Breast epithelium (tissue), 4 donors: ENCODE measurements around the gene LRRC4. TPM values are rescaled to one million over a fixed set of nuclear protein-coding genes. Genes with fewer than 3 reads are reported as not detected.

ENCODE experiments used
- DNase-seq, 2 donors: peaks; one replicate each; pipeline ENCODE4 v3.0.0-alpha.2; 2019; ENCODE audit warnings: low spot score in 2 of 2
- H3K27ac ChIP-seq, 2 donors: fragments of 200-600 bp; sonication (generic) in 1 of 2; one replicate each; pipeline ENCODE4 v1.5.1; 2016 to 2019; ENCODE audit warnings: mild to moderate bottlenecking in 1 of 2
- H3K27me3 ChIP-seq, 2 donors: fragments of 200-600 bp; sonication (generic) in 1 of 2; one replicate each; pipeline versions ENCODE4 v1.5.1 to v1.6.0; 2017 to 2019; ENCODE audit warnings: control low read depth in 1 of 2, mild to moderate bottlenecking in 1 of 2
- H3K36me3 ChIP-seq: fragments of 200-600 bp; one replicate; pipeline ENCODE4 v1.5.1; 2019
- H3K4me1 ChIP-seq, 2 donors: fragments of 200-600 bp; sonication (generic); one replicate each; pipeline ENCODE4 v1.5.1; 2016 to 2019; ENCODE audit warnings: control low read depth in 1 of 2
- H3K4me3 ChIP-seq, 3 donors: fragments of 200-600 bp; sonication (generic); 1 replicate in 2 of 3; 2 replicates in 1 of 3; pipeline ENCODE4 v1.5.1; 2016 to 2019; ENCODE audit warnings: mild to moderate bottlenecking in 3 of 3, moderate library complexity in 2 of 3
- H3K9me3 ChIP-seq, 2 donors: fragments of 200-600 bp; sonication (generic) in 1 of 2; one replicate each; pipeline ENCODE4 v1.5.1; 2016 to 2019; ENCODE audit warnings: control low read depth in 1 of 2
- CTCF ChIP-seq, 3 donors: fragments of 450-650 bp; IDR thresholded peaks; one replicate each; pipeline ENCODE4 v1.5.1; 2016 to 2017; ENCODE audit warnings: antibody characterized with exemption in 3 of 3, mild to moderate bottlenecking in 3 of 3, moderate library complexity in 3 of 3
- POLR2A ChIP-seq: fragments of 450-650 bp; IDR thresholded peaks from one replicate; pipeline ENCODE4 v1.6.1; 2016; ENCODE audit warnings: antibody characterized with exemption, mild to moderate bottlenecking, moderate library complexity
- POLR2AphosphoS5 ChIP-seq, 3 donors: sonication (generic); formaldehyde crosslinking; IDR thresholded peaks; one replicate each; pipeline ENCODE4 v1.6.1; 2017; ENCODE audit warnings: antibody characterized with exemption in 3 of 3
- intact Hi-C: fragments of 100-400 bp; cut with DNase I; formaldehyde crosslinking; loops from one replicate; pipeline ENCODE4 v1.15.1; 2023; ENCODE audit warnings: low total_unique reads
- total RNA-seq, 3 donors: library from RNA; depleted of rRNA; stranded (reverse); fragments of >200 nt; gene quantifications; one replicate each; pipeline ENCODE4 v1.1.0, GENCODE V29; 2016

LRRC4 gene
- total RNA-seq, 3 donors from 2014 or later: 0.33 to 3.2 (median 1.6) TPM

GRCh38 chr7:128021366-128021765, 9.9 kb downstream of the LRRC4 start:
- TF ChIP-seq CTCF (IDR thresholded peaks at IDR 0.05) (no peak), POLR2AphosphoS5 (IDR thresholded peaks at IDR 0.05) (no peak), POLR2A (no peak)
- H3K4me3 ChIP-seq: no peak overlapping the region
- DNase-seq: no peak
- peaks cover 5 to 9% of the 10 kb centered on the region in 2 donors for H3K4me1 ChIP-seq
- H3K9me3 ChIP-seq: no peaks in the 10 kb centered on the region
- intact Hi-C loops: no loop called here
- H3K36me3 ChIP-seq: no peaks in the 10 kb centered on the region
- H3K27ac ChIP-seq: no peak overlapping the region
- H3K27me3 ChIP-seq: no peaks in the 10 kb centered on the region

- Histone ChIP-seq H3K4me3 (no peak overlapping the region), H3K27me3 (no peaks in the 10 kb centered on the region), H3K9me3 (no peaks in the 10 kb centered on the region), H3K4me1 (peaks cover 5 to 9% of the 10 kb centered on the region in 2 donors), H3K36me3 (no peaks in the 10 kb centered on the region), H3K27ac (no peak overlapping the region)
- no peak for TF ChIP-seq CTCF (IDR thresholded peaks at IDR 0.05)
- no peak for TF ChIP-seq POLR2AphosphoS5 (IDR thresholded peaks at IDR 0.05)
- no peak for TF ChIP-seq POLR2A
- intact Hi-C loops: no loop called here
- no peak for DNase-seq
These were observed 11.1 kb downstream of the LRRC4 start for GRCh38 chr7:128020159-128020558.

- Histone ChIP-seq H3K4me3 (no peak overlapping the region), H3K27me3 (no peaks in the 10 kb centered on the region), H3K27ac (no peak overlapping the region), H3K36me3 (no peaks in the 10 kb centered on the region), H3K9me3 (no peaks in the 10 kb centered on the region), H3K4me1 (peaks cover 5 to 9% of the 10 kb centered on the region in 2 donors)
- TF ChIP-seq POLR2AphosphoS5 (IDR thresholded peaks at IDR 0.05): no peak
- TF ChIP-seq CTCF (IDR thresholded peaks at IDR 0.05): no peak
- no peak for TF ChIP-seq POLR2A
- no peak for DNase-seq
- intact Hi-C loops: no loop called here
These were observed 11.9 kb downstream of the LRRC4 start for GRCh38 chr7:128019288-128019687.

- Histone ChIP-seq H3K4me1 (peaks cover 2 to 9% of the 10 kb centered on the region in 2 donors), H3K36me3 (no peaks in the 10 kb centered on the region), H3K9me3 (no peaks in the 10 kb centered on the region), H3K4me3 (no peak overlapping the region), H3K27ac (no peak overlapping the region), H3K27me3 (no peaks in the 10 kb centered on the region)
- DNase-seq: no peak
- intact Hi-C loops: no loop called here
- TF ChIP-seq CTCF (IDR thresholded peaks at IDR 0.05): no peak
- no peak for TF ChIP-seq POLR2A
- TF ChIP-seq POLR2AphosphoS5 (IDR thresholded peaks at IDR 0.05): no peak
These were observed 13.1 kb downstream of the LRRC4 start for GRCh38 chr7:128017862-128018845.

GRCh38 chr7:128017460-128017859, 13.8 kb downstream of the LRRC4 start:
- intact Hi-C loops: no loop called here
- H3K4me1 ChIP-seq: peaks cover 0 to 9% of the 10 kb centered on the region in 2 donors
- no peaks in the 10 kb centered on the region for H3K9me3 ChIP-seq
- no peak overlapping the region for H3K4me3 ChIP-seq
- TF ChIP-seq CTCF (IDR thresholded peaks at IDR 0.05) (no peak), POLR2A (no peak), POLR2AphosphoS5 (IDR thresholded peaks at IDR 0.05) (no peak)
- no peaks in the 10 kb centered on the region for H3K36me3 ChIP-seq
- DNase-seq: no peak
- H3K27ac ChIP-seq: no peak overlapping the region
- no peaks in the 10 kb centered on the region for H3K27me3 ChIP-seq
